CD8-positive, alpha-beta memory T cell (primary cell): ENCODE measurements around the gene CLTCL1. TPM values are rescaled to one million over a fixed set of nuclear protein-coding genes. Genes with fewer than 3 reads are reported as not detected.

Experiments
- CTCF ChIA-PET: fragments of 350-600 bp; sonication (Branson Sonifier 250); formaldehyde crosslinking; loops from one replicate; lab custom pipeline; 2021; ENCODE audit warnings: antibody characterized with exemption; lab: Charles Lee
- POLR2A ChIA-PET: fragments of 350-600 bp; sonication (Branson Sonifier 250); formaldehyde crosslinking; loops from one replicate; lab custom pipeline; 2021; ENCODE audit warnings: antibody characterized with exemption; lab: Charles Lee
- DNase-seq, 5 donors: peaks; one replicate each; pipeline versions ENCODE4 v3.0.0 to v3.0.0-alpha.2; 2020 to 2022; ENCODE audit warnings: mixed read lengths in 1 of 5
- H3K27ac ChIP-seq: one replicate; pipeline ENCODE4 v1.7.0; 2013; ENCODE audit warnings: low read depth, mild to moderate bottlenecking, low read length, moderate library complexity
- H3K27me3 ChIP-seq: 2 replicates; pipeline ENCODE4 v1.7.0; 2013; ENCODE audit warnings: low read length, mild to moderate bottlenecking; ENCODE audit not compliant: insufficient read depth, poor library complexity, severe bottlenecking
- H3K36me3 ChIP-seq: 2 replicates; pipeline ENCODE4 v1.7.0; 2013; ENCODE audit warnings: mild to moderate bottlenecking, low read length, moderate library complexity; ENCODE audit not compliant: insufficient read depth
- H3K4me1 ChIP-seq: 2 replicates; pipeline ENCODE4 v1.7.0; 2013; ENCODE audit warnings: mild to moderate bottlenecking, low read length, moderate library complexity; ENCODE audit not compliant: insufficient read depth
- H3K4me3 ChIP-seq: 2 replicates; pipeline ENCODE4 v1.7.0; 2013; ENCODE audit warnings: mild to moderate bottlenecking, low read length
- H3K9me3 ChIP-seq: 2 replicates; pipeline ENCODE4 v1.7.0; 2013; ENCODE audit warnings: mild to moderate bottlenecking, low read length
- H3K27ac Mint-ChIP-seq, 8 donors: one replicate each; pipeline ENCODE4 v1.8.0; 2020 to 2021; ENCODE audit warnings: mixed read lengths in 8 of 8, mild to moderate bottlenecking in 6 of 8, inconsistent platforms in 3 of 8, moderate library complexity in 3 of 8
- H3K27me3 Mint-ChIP-seq, 2 donors: one replicate each; pipeline ENCODE4 v1.8.0; 2020 to 2021; ENCODE audit warnings: mixed read lengths in 2 of 2, mild to moderate bottlenecking in 1 of 2, moderate library complexity in 1 of 2
- H3K36me3 Mint-ChIP-seq, 3 donors: one replicate each; pipeline ENCODE4 v1.8.0; 2020 to 2021; ENCODE audit warnings: mixed read lengths in 3 of 3, inconsistent platforms in 1 of 3, mild to moderate bottlenecking in 1 of 3
- H3K4me1 Mint-ChIP-seq, 3 donors: one replicate each; pipeline ENCODE4 v1.8.0; 2020 to 2021; ENCODE audit warnings: mixed read lengths in 3 of 3, inconsistent platforms in 1 of 3, mild to moderate bottlenecking in 1 of 3
- H3K4me3 Mint-ChIP-seq, 7 donors: one replicate each; pipeline ENCODE4 v1.8.0; 2020 to 2021; ENCODE audit warnings: mixed read lengths in 7 of 7, mild to moderate bottlenecking in 6 of 7, moderate library complexity in 4 of 7, inconsistent platforms in 2 of 7
- H3K9me3 Mint-ChIP-seq, 5 donors: one replicate each; pipeline ENCODE4 v1.8.0; 2020 to 2022; ENCODE audit warnings: mixed read lengths in 5 of 5, mild to moderate bottlenecking in 3 of 5, moderate library complexity in 2 of 5, inconsistent platforms in 1 of 5
- polyA plus RNA-seq: library from polyadenylated mRNA; unstranded; fragments of 300-500 nt; fragmentation: Illumina TruSeq; gene quantifications from one replicate; pipeline ENCODE4 v1.2.3, GENCODE V29; 2021
- total RNA-seq, 2 experiments: library from RNA; stranded (reverse); gene quantifications; one replicate each; pipeline ENCODE4 v1.2.3, GENCODE V29; 2021

CLTCL1 gene
- total and polyA plus RNA-seq, 3 experiments from 2014 or later, result 0.51 to 0.88 (median 0.58) TPM

GRCh38 chr22:19180740-19181410, 110.6 kb downstream of the CLTCL1 start:
- POLR2A ChIA-PET, result interaction anchor here (0.6 kb wide), 1 partner anchor 8 kb away, joined by 3 read pairs; no protein-coding TSS in a partner anchor
- Mint-ChIP-seq H3K27me3 (peaks cover 0 to 2% of the 10 kb centered on the region in 2 donors), H3K27ac (peak overlapping the region in 1 of 8 donors; percentile 42), H3K4me3 (no peak overlapping the region), H3K36me3 (peaks cover 0 to 3% (median 0%) of the 10 kb centered on the region in 3 donors), H3K4me1 (peaks cover 5 to 29% (median 10%) of the 10 kb centered on the region in 3 donors), H3K9me3 (no peaks in the 10 kb centered on the region)
- H3K4me1 ChIP-seq, result peaks cover 22% of the 10 kb centered on the region
- DNase-seq, result no peak
- H3K36me3 ChIP-seq, result no peaks in the 10 kb centered on the region
- no peak overlapping the region for H3K27ac ChIP-seq
- H3K9me3 ChIP-seq, result no peaks in the 10 kb centered on the region
- CTCF ChIA-PET, result no interaction called here
- no peaks in the 10 kb centered on the region for H3K27me3 ChIP-seq
- no peak overlapping the region for H3K4me3 ChIP-seq

GRCh38 chr22:19180234-19180633, 111.3 kb downstream of the CLTCL1 start:
- H3K4me3 Mint-ChIP-seq, result peak overlapping the region in 2 of 7 donors; percentile 23 to 95
- H3K4me1 Mint-ChIP-seq, result peaks cover 5 to 32% (median 10%) of the 10 kb centered on the region in 3 donors
- peaks cover 22% of the 10 kb centered on the region for H3K4me1 ChIP-seq

GRCh38 chr22:19179497-19180048, 111.9 kb downstream of the CLTCL1 start:
- H3K27ac ChIP-seq, result peak overlapping the region; percentile 87
- Mint-ChIP-seq H3K9me3 (no peaks in the 10 kb centered on the region), H3K27ac (peak overlapping the region; percentile 75 to 92 (median 85)), H3K27me3 (peaks cover 0 to under 1% of the 10 kb centered on the region in 2 donors), H3K4me3 (peak overlapping the region; percentile 87 to 95 (median 91)), H3K4me1 (peaks cover 5 to 32% (median 10%) of the 10 kb centered on the region in 3 donors), H3K36me3 (peaks cover 0 to 3% (median 0%) of the 10 kb centered on the region in 3 donors)
- ChIA-PET CTCF (interaction anchor here (0.8 to 2.0 kb wide), 6 partner anchors 34 to 450 kb away, joined by 3 to 9 read pairs (median 3); partner anchors contain the start of genes CDC45, ESS2 and UFD1), POLR2A (interaction anchor here (0.8 kb wide), 1 partner anchor 35 kb away, joined by 3 read pairs; the partner anchor contains the start of gene ESS2)
- no peaks in the 10 kb centered on the region for H3K36me3 ChIP-seq
- DNase-seq, result peak in 4 of 5 donors; percentile 19 to 66 (median 35)
- no peaks in the 10 kb centered on the region for H3K9me3 ChIP-seq
- peak overlapping the region; percentile 80 for H3K4me3 ChIP-seq
- H3K27me3 ChIP-seq, result no peaks in the 10 kb centered on the region
- H3K4me1 ChIP-seq, result peaks cover 22% of the 10 kb centered on the region

More at GRCh38 chr22:19180234-19180633, 111.3 kb downstream of the CLTCL1 start:
- Histone ChIP-seq H3K36me3 (no peaks in the 10 kb centered on the region), H3K27ac (peak overlapping the region; percentile 87), H3K27me3 (no peaks in the 10 kb centered on the region), H3K9me3 (no peaks in the 10 kb centered on the region), H3K4me3 (no peak overlapping the region)
- peaks cover 0 to 3% (median 0%) of the 10 kb centered on the region in 3 donors for H3K36me3 Mint-ChIP-seq
- CTCF ChIA-PET, result interaction anchor here (0.8 to 2.0 kb wide), 4 partner anchors 35 to 299 kb away, joined by 3 to 9 read pairs (median 4); partner anchors contain the start of genes CDC45, ESS2 and UFD1
- DNase-seq, result no peak
- H3K27me3 Mint-ChIP-seq, result peaks cover 0 to 2% of the 10 kb centered on the region in 2 donors
- H3K27ac Mint-ChIP-seq, result peak overlapping the region in 1 of 8 donors; percentile 6
- POLR2A ChIA-PET, result no interaction called here
- no peaks in the 10 kb centered on the region for H3K9me3 Mint-ChIP-seq

- Mint-ChIP-seq H3K27me3 (no peaks in the 10 kb centered on the region), H3K4me3 (peak within 1 kb of the TSS; percentile 87 to 95 (median 91)), H3K27ac (peak within 1 kb of the TSS; percentile 75 to 92 (median 85)), H3K4me1 (peaks cover 5 to 32% (median 10%) of the 10 kb centered on the region in 3 donors), H3K36me3 (peaks cover 0 to 3% (median 0%) of the 10 kb centered on the region in 3 donors), H3K9me3 (no peaks in the 10 kb centered on the region)
- ChIA-PET POLR2A (interaction anchor here (0.8 to 1.0 kb wide), 3 partner anchors 34 to 301 kb away, joined by 3 read pairs; partner anchors contain the start of genes CDC45, ESS2 and MRPL40), CTCF (interaction anchor here (0.9 to 2.0 kb wide), 5 partner anchors 34 to 451 kb away, joined by 3 to 9 read pairs (median 3); partner anchors contain the start of gene ESS2)
- H3K27me3 ChIP-seq, result no peaks in the 10 kb centered on the region
- peak within 1 kb of the TSS; percentile 80 for H3K4me3 ChIP-seq
- peaks cover 22% of the 10 kb centered on the region for H3K4me1 ChIP-seq
- peak within 1 kb of the TSS; percentile 87 for H3K27ac ChIP-seq
- H3K9me3 ChIP-seq, result no peaks in the 10 kb centered on the region
- DNase-seq, result peak; percentile 60 to 80 (median 66)
- H3K36me3 ChIP-seq, result peaks cover under 1% of the 10 kb centered on the region
These were observed 112.6 kb downstream of the CLTCL1 start, which contains the start of gene SLC25A1 for GRCh38 chr22:19178657-19179496. TSS of gene SLC25A1 (minus strand) at chr22:19178736. CDS start at chr22:19178673, 63 bp downstream.

GRCh38 chr22:19178065-19178656, 113.4 kb downstream of the CLTCL1 start:
- Histone ChIP-seq H3K27me3 (no peaks in the 10 kb centered on the region), H3K27ac (peak overlapping the region; percentile 87), H3K36me3 (peaks cover 5% of the 10 kb centered on the region), H3K9me3 (no peaks in the 10 kb centered on the region), H3K4me3 (peak overlapping the region; percentile 61), H3K4me1 (peaks cover 25% of the 10 kb centered on the region)
- ChIA-PET POLR2A (interaction anchor here (0.9 to 1.0 kb wide), 2 partner anchors 254 to 302 kb away, joined by 3 read pairs; partner anchors contain the start of genes CDC45 and MRPL40), CTCF (interaction anchor here (1.0 to 2.0 kb wide), 2 partner anchors 33 to 34 kb away, joined by 3 to 9 read pairs; partner anchors contain the start of gene ESS2)
- Mint-ChIP-seq H3K4me3 (peak overlapping the region in 5 of 7 donors; percentile 15 to 90 (median 27)), H3K27ac (no peak overlapping the region), H3K4me1 (peaks cover 10 to 38% (median 14%) of the 10 kb centered on the region in 3 donors), H3K36me3 (peaks cover 0 to 3% (median 0%) of the 10 kb centered on the region in 3 donors), H3K27me3 (no peaks in the 10 kb centered on the region), H3K9me3 (no peaks in the 10 kb centered on the region)
- DNase-seq, result peak; percentile 59 to 78 (median 65)

- ChIA-PET POLR2A (no interaction called here), CTCF (interaction anchor here (1.0 kb wide), 1 partner anchor 33 kb away, joined by 3 read pairs; the partner anchor contains the start of gene ESS2)
- no peaks in the 10 kb centered on the region for H3K27me3 ChIP-seq
- DNase-seq, result no peak
- H3K27ac ChIP-seq, result peak overlapping the region; percentile 87
- Mint-ChIP-seq H3K36me3 (peaks cover 0 to 3% (median 0%) of the 10 kb centered on the region in 3 donors), H3K9me3 (no peaks in the 10 kb centered on the region), H3K4me3 (peak overlapping the region; percentile 30 to 83 (median 68)), H3K27me3 (no peaks in the 10 kb centered on the region), H3K4me1 (peaks cover 16 to 42% (median 17%) of the 10 kb centered on the region in 3 donors), H3K27ac (peak overlapping the region in 7 of 8 donors; percentile 50 to 90 (median 79))
- H3K9me3 ChIP-seq, result no peaks in the 10 kb centered on the region
- peaks cover 5% of the 10 kb centered on the region for H3K36me3 ChIP-seq
- H3K4me1 ChIP-seq, result peaks cover 28% of the 10 kb centered on the region
- peak overlapping the region; percentile 61 for H3K4me3 ChIP-seq
These were observed 114.1 kb downstream of the CLTCL1 start for GRCh38 chr22:19177164-19178064.
